Fibroblast of villous mesenchyme (primary cell): ENCODE results near the gene MYO9A. TPM values are rescaled to one million over a fixed set of nuclear protein-coding genes. Genes with fewer than 3 reads are reported as not detected.

ENCODE experiments used
- DNase-seq: peaks from one replicate; pipeline ENCODE4 v3.0.0-alpha.2; 2010; ENCODE audit warnings: low read depth
- H3K4me3 ChIP-seq: 2 replicates; pipeline ENCODE4 v1.5.1; 2011; ENCODE audit warnings: low read depth, mild to moderate bottlenecking, low read length
- CTCF ChIP-seq: IDR thresholded peaks from 2 replicates; pipeline ENCODE4 v1.5.1; 2012; ENCODE audit warnings: low read depth, mild to moderate bottlenecking, low read length; ENCODE audit not compliant: insufficient read depth
- total RNA-seq: library from RNA; depleted of rRNA; stranded (reverse); fragments of >200 nt; gene quantifications from 2 replicates; pipeline ENCODE4 v1.2.3, GENCODE V29; 2012

MYO9A gene
- total RNA-seq, 1 donor = 51.8 TPM

- TF ChIP-seq CTCF = no peak
- no peak overlapping the region for H3K4me3 ChIP-seq
- DNase-seq = no peak
These were observed 317.8 kb downstream of the MYO9A start for GRCh38 chr15:71800190-71800589.

- no peak for TF ChIP-seq CTCF
- DNase-seq = no peak
- no peak overlapping the region for H3K4me3 ChIP-seq
These were observed 319.3 kb downstream of the MYO9A start for GRCh38 chr15:71798641-71799040.

GRCh38 chr15:71792521-71792920, 325.4 kb downstream of the MYO9A start:
- peak; percentile 35 for DNase-seq
- TF ChIP-seq CTCF = no peak

GRCh38 chr15:71791975-71792374, 326.0 kb downstream of the MYO9A start:
- DNase-seq = no peak
- TF ChIP-seq CTCF = no peak
- H3K4me3 ChIP-seq = no peak overlapping the region

More at GRCh38 chr15:71792521-71792920, 325.4 kb downstream of the MYO9A start:
- H3K4me3 ChIP-seq = no peak overlapping the region

GRCh38 chr15:71790081-71790480, 327.9 kb downstream of the MYO9A start:
- DNase-seq = no peak
- no peak overlapping the region for H3K4me3 ChIP-seq
- TF ChIP-seq CTCF = no peak

GRCh38 chr15:71789616-71790015, 328.3 kb downstream of the MYO9A start:
- no peak for DNase-seq
- no peak for TF ChIP-seq CTCF

More at GRCh38 chr15:71789616-71790015, 328.3 kb downstream of the MYO9A start:
- H3K4me3 ChIP-seq = no peak overlapping the region
